ENCODE data around the gene ANGPTL2.

GRCh38 chr9:127123064-127123890 is 842 bp upstream of the ANGPTL2 start:
- TF ChIP-seq RAD21 (conservative IDR thresholded peaks at IDR 0.05 in 1 of 2, IDR thresholded peaks at IDR 0.05 in 1 of 2) = no peak
- TF ChIP-seq SMC3 (IDR thresholded peaks at IDR 0.05) = no peak

All from A549 (cell line).